HepG2 (cell line): ENCODE measurements around the gene CLDN9. TPM values are rescaled to one million over a fixed set of nuclear protein-coding genes. Genes with fewer than 3 reads are reported as not detected.

Experiments used
- ELF3 ChIP-seq: IDR thresholded peaks from 2 replicates; pipeline ENCODE4 v1.6.1; 2016; ENCODE audit warnings: missing genetic modification reagents, missing compliant biosample characterization
- ELK4 ChIP-seq: sonication (generic); formaldehyde crosslinking; IDR thresholded peaks from 2 replicates; pipeline ENCODE4 v1.9.0; 2021; ENCODE audit warnings: missing genetic modification reagents, borderline replicate concordance
- FOXJ3 ChIP-seq: sonication (generic); formaldehyde crosslinking; IDR thresholded peaks from 2 replicates; pipeline ENCODE4 v1.4.0; 2020; ENCODE audit warnings: missing genetic modification reagents, mild to moderate bottlenecking, borderline replicate concordance
- HNRNPL ChIP-seq: fragments of 200-400 bp; formaldehyde crosslinking; IDR thresholded peaks from 2 replicates; pipeline ENCODE4 v1.6.1; 2017; ENCODE audit warnings: mild to moderate bottlenecking, low read depth, low read length
- MBNL3 ChIP-seq: fragments of 250-450 bp; sonication (Bioruptor Pico); conservative IDR thresholded peaks from 2 replicates; pipeline ENCODE4 v1.8.0; 2022; ENCODE audit warnings: mild to moderate bottlenecking, inconsistent platforms
- NCOA1 ChIP-seq: sonication (generic); formaldehyde crosslinking; IDR thresholded peaks from 2 replicates; pipeline ENCODE4 v1.9.0; 2021; ENCODE audit warnings: missing genetic modification reagents
- NR1H2 ChIP-seq: sonication (generic); formaldehyde crosslinking; IDR thresholded peaks from 2 replicates; pipeline ENCODE4 v1.8.1; 2022; ENCODE audit warnings: low read depth, missing genetic modification reagents, borderline replicate concordance
- RBM22 ChIP-seq: fragments of 200-400 bp; formaldehyde crosslinking; optimal IDR thresholded peaks from 2 replicates; pipeline ENCODE3; 2017; ENCODE audit warnings: mild to moderate bottlenecking, low read length, moderate library complexity
- TBP ChIP-seq: sonication (generic); formaldehyde crosslinking; IDR thresholded peaks from 2 replicates; pipeline ENCODE4 v1.5.0; 2020; ENCODE audit warnings: missing genetic modification reagents
- U2AF1 ChIP-seq: fragments of 200-400 bp; formaldehyde crosslinking; optimal IDR thresholded peaks from 2 replicates; pipeline ENCODE3; 2017; ENCODE audit warnings: mild to moderate bottlenecking, low read depth, low read length
- ZFP36L1 ChIP-seq: sonication (generic); formaldehyde crosslinking; IDR thresholded peaks from 2 replicates; pipeline ENCODE4 v1.8.0; 2022; ENCODE audit warnings: mild to moderate bottlenecking, missing genetic modification reagents, moderate library complexity
- ZKSCAN1 ChIP-seq: fragments of 150-350 bp; IDR thresholded peaks from 2 replicates; pipeline ENCODE4 v1.6.1; 2014; ENCODE audit warnings: low read length
- ZNF317 ChIP-seq: sonication (generic); formaldehyde crosslinking; IDR thresholded peaks from 2 replicates; pipeline ENCODE4 v1.5.0; 2020; ENCODE audit warnings: mild to moderate bottlenecking, missing genetic modification reagents
- ZNF382 ChIP-seq: sonication (generic); formaldehyde crosslinking; IDR thresholded peaks from 2 replicates; pipeline ENCODE4 v1.5.0; 2020; ENCODE audit warnings: missing genetic modification reagents, mild to moderate bottlenecking, borderline replicate concordance
- ZNF431 ChIP-seq: sonication (generic); formaldehyde crosslinking; IDR thresholded peaks from 2 replicates; pipeline ENCODE4 v1.9.0; 2022; ENCODE audit warnings: missing genetic modification reagents, low read depth, mild to moderate bottlenecking, borderline replicate concordance
- ZNF670 ChIP-seq: sonication (generic); formaldehyde crosslinking; IDR thresholded peaks from 2 replicates; pipeline ENCODE4 v1.8.0; 2022; ENCODE audit warnings: mild to moderate bottlenecking, missing genetic modification reagents, borderline replicate concordance
- ZNF678 ChIP-seq: sonication (generic); formaldehyde crosslinking; IDR thresholded peaks from 2 replicates; pipeline ENCODE4 v1.4.0; 2020; ENCODE audit warnings: mild to moderate bottlenecking, missing genetic modification reagents
- ZNF7 ChIP-seq: IDR thresholded peaks from 2 replicates; pipeline ENCODE4 v1.6.1; 2016; ENCODE audit warnings: missing biosample characterization, missing genetic modification reagents
- ZNF75D ChIP-seq: sonication (generic); formaldehyde crosslinking; IDR thresholded peaks from 2 replicates; pipeline ENCODE4 v1.8.1; 2023; ENCODE audit warnings: missing genetic modification reagents, mild to moderate bottlenecking, borderline replicate concordance
- ZNF839 ChIP-seq: sonication (generic); formaldehyde crosslinking; IDR thresholded peaks from 2 replicates; pipeline ENCODE4 v1.4.0; 2020; ENCODE audit warnings: missing genetic modification reagents, mild to moderate bottlenecking, borderline replicate concordance
- polyA plus RNA-seq, 8 experiments: library from polyadenylated mRNA; depleted of rRNA in 3 of 8; stranded (reverse) in 7 of 8; unstranded in 1 of 8; fragments of >200 nt; fragmentation: Illumina TruSeq in 4 of 8; extraction: Trizol in 4 of 8; gene quantifications; 2 replicates each; pipeline versions ENCODE4 v1.2.1 to v1.2.3, GENCODE V29; 2011 to 2016; ENCODE audit warnings: low read depth in 4 of 8, missing spikeins in 1 of 8, mixed read lengths in 1 of 8; ENCODE audit not compliant: insufficient read depth in 1 of 8
- total RNA-seq, 5 experiments: library from RNA; depleted of rRNA; stranded (reverse); fragments of >200 nt; fragmentation: Illumina TruSeq; extraction: Trizol; gene quantifications; 2 replicates each; pipeline ENCODE4 v1.2.3, GENCODE V29; 2016; ENCODE audit warnings: low read depth in 1 of 5
- TF ChIP-seq, protein P1 (sequence below): sonication (generic); formaldehyde crosslinking; IDR thresholded peaks from 2 replicates; pipeline ENCODE4 v1.8.1; 2022; ENCODE audit warnings: mild to moderate bottlenecking, missing genetic modification reagents
- TF ChIP-seq, protein P2 (sequence below): sonication (generic); formaldehyde crosslinking; IDR thresholded peaks from 2 replicates; pipeline ENCODE4 v1.5.0; 2020; ENCODE audit warnings: missing genetic modification reagents
- TF ChIP-seq, protein P3 (sequence below), 2 experiments: sonication (generic) in 1 of 2; formaldehyde crosslinking in 1 of 2; IDR thresholded peaks; 2 replicates each; pipeline versions ENCODE4 v1.5.1 to v1.6.1; 2011 to 2020; ENCODE audit warnings: borderline replicate concordance in 1 of 2, low read depth in 1 of 2, low read length in 1 of 2, mild to moderate bottlenecking in 1 of 2, missing genetic modification reagents in 1 of 2, moderate library complexity in 1 of 2

CLDN9 gene
- total and polyA plus RNA-seq, 2 of the 13 experiments (the other 11 are each of a cell fraction or from before 2014, with no cell fraction given), result 0.15 to 0.26 TPM

GRCh38 chr16:3020604-3021448 is 8.1 kb downstream of the CLDN9 start (continued):
- TF ChIP-seq ELK4 (CRISPR knock-in tag) (no peak), ZNF839 (CRISPR knock-in tag) (0 out of 2 replicates have a peak, but pooled peaks have one; percentile 21), ZNF382 (CRISPR knock-in tag) (no peak), HNRNPL (peak; percentile 96), TBP (0 out of 2 replicates have a peak, but pooled peaks have one; percentile 44), ZKSCAN1 (no peak), NR1H2 (CRISPR knock-in tag) (no peak; the same call in 1 of the 2 replicates), MBNL3 (no peak), RBM22 (peak; percentile 84), U2AF1 (peak; percentile 61), ELF3 (CRISPR knock-in tag) (no peak), ZNF670 (CRISPR knock-in tag) (peak; percentile 54; the same call in 1 of the 2 replicates), ZFP36L1 (peak; percentile 76; the same call in 1 of the 2 replicates), ZNF678 (CRISPR knock-in tag) (no peak), ZNF431 (CRISPR knock-in tag) (no peak), ZNF317 (no peak; the same call in 1 of the 2 replicates), ZNF7 (CRISPR knock-in tag) (no peak), NCOA1 (CRISPR knock-in tag) (peak; percentile 65), FOXJ3 (CRISPR knock-in tag) (0 out of 2 replicates have a peak, but pooled peaks have one; percentile 25), ZNF75D (no peak)
- TF ChIP-seq, protein P1, sequence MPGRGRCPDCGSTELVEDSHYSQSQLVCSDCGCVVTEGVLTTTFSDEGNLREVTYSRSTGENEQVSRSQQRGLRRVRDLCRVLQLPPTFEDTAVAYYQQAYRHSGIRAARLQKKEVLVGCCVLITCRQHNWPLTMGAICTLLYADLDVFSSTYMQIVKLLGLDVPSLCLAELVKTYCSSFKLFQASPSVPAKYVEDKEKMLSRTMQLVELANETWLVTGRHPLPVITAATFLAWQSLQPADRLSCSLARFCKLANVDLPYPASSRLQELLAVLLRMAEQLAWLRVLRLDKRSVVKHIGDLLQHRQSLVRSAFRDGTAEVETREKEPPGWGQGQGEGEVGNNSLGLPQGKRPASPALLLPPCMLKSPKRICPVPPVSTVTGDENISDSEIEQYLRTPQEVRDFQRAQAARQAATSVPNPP (CRISPR knock-in tag), result 0 out of 2 replicates have a peak, but pooled peaks have one; percentile 69
- TF ChIP-seq, protein P2, sequence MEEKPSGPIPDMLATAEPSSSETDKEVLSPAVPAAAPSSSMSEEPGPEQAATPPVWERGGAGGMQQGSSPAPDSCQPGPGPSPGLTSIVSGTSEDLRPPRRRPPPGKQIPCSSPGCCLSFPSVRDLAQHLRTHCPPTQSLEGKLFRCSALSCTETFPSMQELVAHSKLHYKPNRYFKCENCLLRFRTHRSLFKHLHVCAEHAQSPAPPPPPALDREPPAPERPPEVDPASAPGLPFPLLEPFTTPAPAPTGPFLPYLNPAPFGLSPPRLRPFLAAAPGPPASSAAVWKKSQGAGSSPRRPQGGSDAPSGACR, result peak; percentile 90
- TF ChIP-seq, protein P3, sequence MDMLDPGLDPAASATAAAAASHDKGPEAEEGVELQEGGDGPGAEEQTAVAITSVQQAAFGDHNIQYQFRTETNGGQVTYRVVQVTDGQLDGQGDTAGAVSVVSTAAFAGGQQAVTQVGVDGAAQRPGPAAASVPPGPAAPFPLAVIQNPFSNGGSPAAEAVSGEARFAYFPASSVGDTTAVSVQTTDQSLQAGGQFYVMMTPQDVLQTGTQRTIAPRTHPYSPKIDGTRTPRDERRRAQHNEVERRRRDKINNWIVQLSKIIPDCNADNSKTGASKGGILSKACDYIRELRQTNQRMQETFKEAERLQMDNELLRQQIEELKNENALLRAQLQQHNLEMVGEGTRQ (IDR thresholded peaks at IDR 0.05; ENCODE audit: low read depth, low read length), result no peak
- TF ChIP-seq, protein P3 (CRISPR knock-in tag; IDR thresholded peaks at IDR 0.05; ENCODE audit: borderline replicate concordance), result no peak
